Osteoblast (primary cell): ENCODE measurements around the gene MEIS1. TPM values are rescaled to one million over a fixed set of nuclear protein-coding genes. Genes with fewer than 3 reads are reported as not detected.

Experiments used
- DNase-seq: peaks from one replicate; pipeline ENCODE4 v3.0.0; 2011; ENCODE audit warnings: low spot score, mixed read lengths; ENCODE audit not compliant: insufficient read length; ENCODE audit errors: missing footprints
- H2AFZ ChIP-seq: 2 replicates; pipeline ENCODE4 v1.6.0; 2011; ENCODE audit warnings: mild to moderate bottlenecking, low read length
- H3K27ac ChIP-seq: 2 replicates; pipeline ENCODE4 v1.5.1; 2011; ENCODE audit warnings: mild to moderate bottlenecking, low read depth, low read length, moderate library complexity
- H3K27me3 ChIP-seq: 2 replicates; pipeline ENCODE4 v1.6.0; 2012; ENCODE audit warnings: mild to moderate bottlenecking, control low read depth, inconsistent platforms, low read length, moderate library complexity; ENCODE audit not compliant: insufficient read depth
- H3K36me3 ChIP-seq: 2 replicates; pipeline ENCODE4 v1.5.1; 2011; ENCODE audit warnings: mild to moderate bottlenecking, low read length, control low read depth, moderate library complexity; ENCODE audit not compliant: insufficient read depth
- H3K4me1 ChIP-seq: 2 replicates; pipeline ENCODE4 v1.5.1; 2011; ENCODE audit warnings: mild to moderate bottlenecking, low read length, control low read depth, moderate library complexity; ENCODE audit not compliant: insufficient read depth
- H3K4me2 ChIP-seq: 2 replicates; pipeline ENCODE4 v1.6.0; 2011; ENCODE audit warnings: mild to moderate bottlenecking, low read length; ENCODE audit not compliant: insufficient read depth
- H3K4me3 ChIP-seq: fragments of 200-600 bp; sonication (generic); 3 replicates; pipeline ENCODE4 v1.5.1; 2012; ENCODE audit warnings: mild to moderate bottlenecking, low read length, inconsistent platforms; ENCODE audit not compliant: insufficient read depth
- H3K79me2 ChIP-seq: 2 replicates; pipeline ENCODE4 v1.6.0; 2012; ENCODE audit warnings: mild to moderate bottlenecking, low read length, control low read depth, inconsistent platforms; ENCODE audit not compliant: insufficient read depth
- H3K9me3 ChIP-seq: 2 replicates; pipeline ENCODE4 v1.5.1; 2011; ENCODE audit warnings: low read depth, low read length, control low read depth
- H4K20me1 ChIP-seq: 2 replicates; pipeline ENCODE4 v1.6.0; 2012; ENCODE audit warnings: mild to moderate bottlenecking, low read length, control low read depth; ENCODE audit not compliant: insufficient read depth
- CTCF ChIP-seq: IDR thresholded peaks from 2 replicates; pipeline ENCODE4 v1.5.1; 2011; ENCODE audit warnings: mild to moderate bottlenecking, low read depth, low read length, moderate library complexity; ENCODE audit errors: extremely low read depth
- total RNA-seq: library from RNA; depleted of rRNA; stranded (reverse); fragments of >200 nt; gene quantifications from 2 replicates; pipeline ENCODE4 v1.2.3, GENCODE V29; 2012

Gene MEIS1
- total RNA-seq: 11.9 and 15.9 TPM in 2 replicates

GRCh38 chr2:66434679-66435548 is at the start of gene MEIS1:
Gene MEIS1, plus strand, starts transcription at chr2:66435125. Its CDS starts 732 bp downstream, at chr2:66435857.
- no peak for TF ChIP-seq CTCF
- Histone ChIP-seq H3K27me3 (no peaks in the 10 kb centered on the region), H2AFZ (peak within 1 kb of the TSS; percentile 96), H3K4me1 (peaks cover 18% of the 10 kb centered on the region), H3K79me2 (peaks cover 42% of the 10 kb centered on the region), H3K9me3 (no peaks in the 10 kb centered on the region), H3K4me3 (peak within 1 kb of the TSS; percentile 86), H3K36me3 (no peaks in the 10 kb centered on the region), H3K4me2 (peak within 1 kb of the TSS; percentile 100), H4K20me1 (no peaks in the 10 kb centered on the region), H3K27ac (peak within 1 kb of the TSS; percentile 86)
- DNase-seq: peak; percentile 98

DNA sequence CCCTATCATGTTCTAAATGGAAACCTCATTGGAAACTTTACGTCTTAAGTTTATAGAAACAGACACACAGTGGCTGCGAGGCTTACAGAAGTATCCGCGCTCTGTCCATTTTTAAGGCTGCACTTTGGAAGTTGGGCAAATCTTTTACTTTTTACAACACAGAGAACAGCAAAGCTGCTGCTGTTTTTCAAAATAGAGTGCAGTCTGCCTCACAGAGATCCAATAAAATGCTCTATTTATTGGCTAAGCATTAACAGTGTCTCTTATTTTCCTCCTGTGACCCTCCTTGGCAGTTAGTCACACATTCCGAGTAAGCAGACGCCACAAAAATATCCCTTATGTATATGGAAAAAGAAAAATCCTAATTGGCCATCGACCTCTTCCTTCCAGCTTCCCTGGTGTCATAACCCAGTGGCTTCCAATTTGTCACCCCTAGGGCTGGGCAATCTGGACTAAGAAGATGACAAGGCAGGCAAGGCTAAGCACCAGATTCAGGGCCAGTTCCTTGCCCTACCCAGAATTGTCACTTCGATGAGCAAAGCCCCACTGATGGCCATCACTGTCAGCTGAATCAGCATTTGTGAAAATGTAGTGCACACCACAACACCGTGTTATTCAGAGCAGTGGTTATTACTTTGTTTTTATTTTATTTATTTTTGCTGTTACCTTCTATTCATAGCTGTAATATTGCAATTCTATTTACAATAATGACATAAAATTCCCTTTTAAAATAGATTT is 47.7 kb upstream of the MEIS1 start:
- Histone ChIP-seq H3K4me2 (no peak overlapping the region), H3K9me3 (no peaks in the 10 kb centered on the region), H3K27me3 (no peaks in the 10 kb centered on the region), H3K79me2 (no peaks in the 10 kb centered on the region), H3K4me1 (no peaks in the 10 kb centered on the region), H4K20me1 (no peaks in the 10 kb centered on the region), H2AFZ (no peak overlapping the region), H3K36me3 (no peaks in the 10 kb centered on the region), H3K27ac (no peak overlapping the region), H3K4me3 (no peak overlapping the region)
- no peak for TF ChIP-seq CTCF
- DNase-seq: no peak

- Histone ChIP-seq H3K4me2 (no peak overlapping the region), H3K36me3 (no peaks in the 10 kb centered on the region), H3K79me2 (no peaks in the 10 kb centered on the region), H3K4me1 (no peaks in the 10 kb centered on the region), H3K9me3 (no peaks in the 10 kb centered on the region), H4K20me1 (no peaks in the 10 kb centered on the region), H2AFZ (no peak overlapping the region), H3K4me3 (no peak overlapping the region), H3K27me3 (no peaks in the 10 kb centered on the region), H3K27ac (no peak overlapping the region)
- no peak for DNase-seq
- TF ChIP-seq CTCF: no peak
These were observed 45.2 kb upstream of the MEIS1 start for GRCh38 chr2:66389651-66390131.

GRCh38 chr2:66390152-66390551 is 44.8 kb upstream of the MEIS1 start:
- Histone ChIP-seq H3K4me2 (no peak overlapping the region), H3K4me1 (no peaks in the 10 kb centered on the region), H3K4me3 (no peak overlapping the region)

More at GRCh38 chr2:66390152-66390551, 44.8 kb upstream of the MEIS1 start:
- TF ChIP-seq CTCF: no peak
- Histone ChIP-seq H3K27ac (no peak overlapping the region), H3K79me2 (no peaks in the 10 kb centered on the region), H3K9me3 (no peaks in the 10 kb centered on the region), H4K20me1 (no peaks in the 10 kb centered on the region), H3K27me3 (no peaks in the 10 kb centered on the region), H3K36me3 (no peaks in the 10 kb centered on the region), H2AFZ (no peak overlapping the region)
- no peak for DNase-seq
